ENCODE data around the gene ZDHHC11.

DNA sequence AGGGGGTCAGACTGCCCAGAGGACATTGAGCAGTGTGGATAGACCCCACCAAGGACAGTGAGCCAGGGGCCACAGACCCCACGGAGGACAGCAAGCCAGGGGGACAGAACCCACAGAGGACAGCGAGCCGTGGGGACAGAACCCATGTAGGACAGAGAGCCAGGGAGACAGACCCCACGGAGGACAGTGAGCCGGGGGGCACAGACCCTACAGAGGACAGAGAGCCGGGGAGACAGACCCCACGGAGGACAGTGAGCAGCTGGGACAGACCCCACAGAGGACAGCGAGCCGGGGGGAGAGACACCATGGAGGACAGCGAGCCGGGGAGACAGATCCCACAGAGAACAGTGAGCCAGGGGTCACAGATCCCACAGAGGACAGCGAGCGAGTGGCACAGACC, 3.4 kb upstream of the ZDHHC11 start:
- TF ChIP-seq, protein P1, sequence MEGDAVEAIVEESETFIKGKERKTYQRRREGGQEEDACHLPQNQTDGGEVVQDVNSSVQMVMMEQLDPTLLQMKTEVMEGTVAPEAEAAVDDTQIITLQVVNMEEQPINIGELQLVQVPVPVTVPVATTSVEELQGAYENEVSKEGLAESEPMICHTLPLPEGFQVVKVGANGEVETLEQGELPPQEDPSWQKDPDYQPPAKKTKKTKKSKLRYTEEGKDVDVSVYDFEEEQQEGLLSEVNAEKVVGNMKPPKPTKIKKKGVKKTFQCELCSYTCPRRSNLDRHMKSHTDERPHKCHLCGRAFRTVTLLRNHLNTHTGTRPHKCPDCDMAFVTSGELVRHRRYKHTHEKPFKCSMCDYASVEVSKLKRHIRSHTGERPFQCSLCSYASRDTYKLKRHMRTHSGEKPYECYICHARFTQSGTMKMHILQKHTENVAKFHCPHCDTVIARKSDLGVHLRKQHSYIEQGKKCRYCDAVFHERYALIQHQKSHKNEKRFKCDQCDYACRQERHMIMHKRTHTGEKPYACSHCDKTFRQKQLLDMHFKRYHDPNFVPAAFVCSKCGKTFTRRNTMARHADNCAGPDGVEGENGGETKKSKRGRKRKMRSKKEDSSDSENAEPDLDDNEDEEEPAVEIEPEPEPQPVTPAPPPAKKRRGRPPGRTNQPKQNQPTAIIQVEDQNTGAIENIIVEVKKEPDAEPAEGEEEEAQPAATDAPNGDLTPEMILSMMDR (IDR thresholded peaks at IDR 0.05), result no peak
- TF ChIP-seq POLR2AphosphoS5 (IDR thresholded peaks at IDR 0.05), result no peak
- TF ChIP-seq POLR2A (IDR thresholded peaks at IDR 0.05), result no peak
